HCEC 1CT (cell line): Measurements from ENCODE around the gene TINAG.

Experiments
- DNase-seq: peaks from one replicate; pipeline ENCODE4 v3.0.0-alpha.2; 2017

TINAG gene

DNA sequence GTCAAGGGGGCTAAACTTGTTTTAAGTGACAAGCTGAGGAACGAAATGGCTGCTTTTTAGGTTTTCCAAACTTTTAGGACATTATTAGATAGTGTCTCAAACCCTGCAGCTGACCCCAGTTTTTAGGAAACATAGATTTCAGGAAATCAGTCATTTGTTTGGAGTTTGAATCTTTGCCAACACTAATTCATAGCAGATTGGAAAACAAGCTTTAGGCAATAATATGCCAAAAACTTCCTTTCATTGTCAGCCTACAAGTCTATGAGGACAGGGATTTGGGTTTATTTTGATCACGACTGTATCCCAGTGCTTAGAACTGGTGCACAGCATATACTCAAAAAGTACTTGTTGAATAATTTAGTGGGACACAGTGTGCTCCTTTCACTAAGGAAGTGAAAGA lies 123.2 kb downstream of the TINAG start:
- DNase-seq = peak; percentile 41
